HT1080 (cell line): ENCODE data around the gene ZSWIM3. TPM values are rescaled to one million over a fixed set of nuclear protein-coding genes. Genes with fewer than 3 reads are reported as not detected.
A peak's percentile ranks its signal among the peaks of the same experiment; 100 is the strongest.
"Not testable (repeated sequence)": the region's sequence is repeated elsewhere in the genome, so short reads cannot be mapped to it uniquely, and the experiment has no call there.

ENCODE experiments used
- DNase-seq: peaks from one replicate; pipeline ENCODE4 v3.0.0-alpha.2; 2015; ENCODE audit warnings: low read depth
- polyA plus RNA-seq, 2 experiments: library from polyadenylated mRNA; depleted of rRNA; stranded (reverse); fragments of >200 nt; gene quantifications; 2 replicates each; pipeline ENCODE4 v1.2.3, GENCODE V29; 2015
- total RNA-seq: library from RNA; depleted of rRNA; stranded (reverse); fragments of >200 nt; shearing (Covaris generic); gene quantifications from 2 replicates; pipeline ENCODE4 v1.2.3, GENCODE V29; 2014; rRNA removed

The ZSWIM3 gene
- total RNA-seq: 6.0 and 6.1 TPM in 2 replicates
- polyA plus RNA-seq (2015; cell fraction: cytosol; rRNA removed): 2.9 and 3.1 TPM in 2 replicates
- 4.9 and 6.1 TPM in 2 replicates for polyA plus RNA-seq (2015; cell fraction: nucleus; rRNA removed)

GRCh38 chr20:45857114-45857881 lies at the start of gene ZSWIM3, which contains the start of gene ACOT8:
Gene ZSWIM3, plus strand, starts transcription at chr20:45857614. Its CDS starts 212 bp downstream, at chr20:45857826.
Gene ACOT8, minus strand, starts transcription at chr20:45857392. Its CDS starts 77 bp downstream, at chr20:45857315.
- DNase-seq: peak; percentile 99

- no peak for DNase-seq
Measured at GRCh38 chr20:45810191-45810970, 47.0 kb upstream of the ZSWIM3 start.

GRCh38 chr20:45812157-45813005 lies 45.0 kb upstream of the ZSWIM3 start, which contains the start of gene UBE2C:
Gene UBE2C, plus strand, starts transcription at chr20:45812644. Its CDS starts 52 bp downstream, at chr20:45812696.
- peak; percentile 100 for DNase-seq

- DNase-seq: no peak
Measured at GRCh38 chr20:45813006-45813340, 44.4 kb upstream of the ZSWIM3 start.

- DNase-seq: no peak
Measured at GRCh38 chr20:45813489-45813888, 43.9 kb upstream of the ZSWIM3 start.

GRCh38 chr20:45814314-45814713 lies 43.1 kb upstream of the ZSWIM3 start:
- no peak for DNase-seq

- DNase-seq: no peak
Measured at GRCh38 chr20:45816951-45817350, 40.5 kb upstream of the ZSWIM3 start.

- DNase-seq: peak; percentile 70
Measured at GRCh38 chr20:45817376-45818194, 39.8 kb upstream of the ZSWIM3 start.

GRCh38 chr20:45818239-45818638 lies 39.2 kb upstream of the ZSWIM3 start:
- DNase-seq: no peak

GRCh38 chr20:45819466-45819865 lies 37.9 kb upstream of the ZSWIM3 start:
- no peak for DNase-seq

GRCh38 chr20:45821947-45822346 lies 35.5 kb upstream of the ZSWIM3 start:
- no peak for DNase-seq

GRCh38 chr20:45822857-45823256 lies 34.6 kb upstream of the ZSWIM3 start:
- no peak for DNase-seq

GRCh38 chr20:45823949-45824835 lies 33.2 kb upstream of the ZSWIM3 start:
- no peak for DNase-seq

- DNase-seq: peak; percentile 55
Measured at GRCh38 chr20:45826381-45827019, 30.9 kb upstream of the ZSWIM3 start.

- DNase-seq: no peak
Measured at GRCh38 chr20:45827030-45827652, 30.3 kb upstream of the ZSWIM3 start, which contains the start of gene TNNC2. Gene TNNC2, minus strand, starts transcription at chr20:45827312. Its CDS starts 64 bp downstream, at chr20:45827248.

GRCh38 chr20:45827712-45828111 lies 29.7 kb upstream of the ZSWIM3 start:
- DNase-seq: no peak

GRCh38 chr20:45828589-45828988 lies 28.8 kb upstream of the ZSWIM3 start:
- no peak for DNase-seq

- DNase-seq: not testable (repeated sequence)
Measured at GRCh38 chr20:45829673-45830106, 27.7 kb upstream of the ZSWIM3 start.
